H1 (cell line): ENCODE results near the gene DTX3. TPM values are rescaled to one million over a fixed set of nuclear protein-coding genes. Genes with fewer than 3 reads are reported as not detected.

ENCODE experiments used
- HDAC2 ChIP-seq, 2 experiments: fragments of 300-600 bp in 1 of 2; sonication (generic) in 1 of 2; IDR thresholded peaks; 2 replicates each; pipeline ENCODE4 v1.6.1; 2011 to 2012; ENCODE audit warnings: low read depth in 2 of 2, low read length in 2 of 2, mild to moderate bottlenecking in 2 of 2, moderate library complexity in 2 of 2, borderline replicate concordance in 1 of 2, inconsistent platforms in 1 of 2
- RFX5 ChIP-seq: IDR thresholded peaks from 2 replicates; pipeline ENCODE4 v1.6.1; 2011; ENCODE audit warnings: low read depth, low read length, improper control_type of control experiment, borderline replicate concordance
- polyA plus RNA-seq, 7 experiments: library from polyadenylated mRNA; depleted of rRNA in 3 of 7; stranded (reverse) in 5 of 7; unstranded in 2 of 7; fragments of >200 nt in 5 of 7; fragments of 200-250 nt in 2 of 7; gene quantifications; 1 replicate in 5 of 7; 2 replicates in 1 of 7; 4 replicates in 1 of 7; pipeline versions ENCODE4 v1.2.1 to v1.2.3, GENCODE V29; 2011 to 2013; ENCODE audit warnings: missing spikeins in 2 of 7, mixed read lengths in 2 of 7
- total RNA-seq: library from RNA; stranded (reverse); fragmentation: NEBNext Ultra II Directional; extraction: Animal tissue kit (Norgen Biotek cat#: 25700); gene quantifications from 2 replicates; pipeline ENCODE4 v1.2.1, GENCODE V29; 2021

DTX3 gene
- total and polyA plus RNA-seq, 2 of the 8 experiments (the other 6 are each of a cell fraction or from before 2014, with no cell fraction given): 41.8 to 92.5 TPM

DNA sequence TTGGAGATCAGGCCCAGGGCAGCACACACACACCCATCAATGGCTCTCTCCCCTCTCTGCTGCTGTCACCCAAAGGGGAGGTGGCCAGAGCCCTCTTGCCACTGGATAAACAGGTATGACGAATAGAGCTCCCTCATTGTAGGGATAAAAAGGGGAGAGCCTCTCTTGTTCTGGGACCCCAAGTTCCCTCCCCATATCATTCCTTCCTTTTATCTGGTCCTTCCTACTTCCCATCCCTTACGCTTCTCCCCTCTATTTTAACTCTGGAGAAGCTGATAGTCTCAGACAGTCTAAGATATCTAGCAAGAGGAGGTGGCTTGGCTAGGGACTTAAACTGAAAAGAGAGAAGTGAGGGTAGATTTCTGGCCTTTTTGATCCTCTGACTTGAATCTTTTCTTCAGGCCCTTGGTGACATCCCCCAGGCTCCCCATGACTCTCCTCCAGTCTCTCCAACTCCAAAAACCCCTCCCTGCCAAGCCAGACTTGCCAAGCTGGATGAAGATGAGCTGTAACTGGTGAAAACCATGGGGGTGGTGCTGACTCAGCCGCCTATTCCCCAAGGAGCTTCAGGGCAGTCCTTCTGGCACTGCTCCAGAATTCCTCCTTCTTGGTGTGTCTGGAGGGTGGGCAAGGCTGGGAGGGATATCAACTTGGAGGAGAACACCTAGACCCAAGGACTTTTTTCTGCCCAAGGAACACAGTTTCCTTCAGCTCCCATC, 11.9 kb downstream of the DTX3 start (continued):
- TF ChIP-seq HDAC2 (IDR thresholded peaks at IDR 0.05; ENCODE audit: borderline replicate concordance in 1 of 2, low read depth in 2 of 2, low read length in 2 of 2) (no peak), RFX5 (no peak)
